Endothelial cell of umbilical vein (primary cell): ENCODE results near the gene THEMIS. TPM values are rescaled to one million over a fixed set of nuclear protein-coding genes. Genes with fewer than 3 reads are reported as not detected.

Experiments used
- BruUV-seq: library from RNA; stranded (reverse); fragments of 400-500 nt; replicated peaks from 2 replicates; lab custom pipeline; 2021; lab: Mats Ljungman, UMichigan
- CTCF ChIA-PET: fragments of 300-600, 350-600 bp; sonication (Branson Sonifier 250); formaldehyde crosslinking; loops from one replicate; lab custom pipeline; 2021; ENCODE audit warnings: antibody characterized with exemption, inconsistent platforms; lab: Charles Lee
- POLR2A ChIA-PET: fragments of 300-600, 350-600 bp; sonication (Branson Sonifier 250); formaldehyde crosslinking; loops from one replicate; lab custom pipeline; 2021; ENCODE audit warnings: antibody characterized with exemption, inconsistent platforms; lab: Charles Lee
- DNase-seq: peaks from one replicate; pipeline ENCODE4 v3.0.0-alpha.2; 2011; ENCODE audit warnings: low read depth, low spot score
- FAIRE-seq: peaks from 2 replicates; lab custom pipeline; 2011; peaks lifted over from hg19 to GRCh38; lab: Jason Lieb, UNC
- H2AFZ ChIP-seq: 2 replicates; pipeline ENCODE4 v1.6.0; 2012; ENCODE audit warnings: low read depth, low read length, control low read depth, inconsistent platforms
- H3K27ac ChIP-seq: 2 replicates; pipeline ENCODE4 v1.5.1; 2011; ENCODE audit warnings: low read depth, mild to moderate bottlenecking, control low read depth, low read length, moderate library complexity; ENCODE audit not compliant: insufficient read depth
- H3K27me3 ChIP-seq, 2 experiments: 2 replicates each; pipeline versions ENCODE4 v1.6.0 to v1.6.1; 2011; ENCODE audit warnings: low read length in 2 of 2, mixed read lengths in 1 of 2; ENCODE audit not compliant: control insufficient read depth in 2 of 2, insufficient read depth in 2 of 2
- H3K36me3 ChIP-seq, 2 experiments: 2 replicates in 1 of 2; 3 replicates in 1 of 2; pipeline ENCODE4 v1.5.1; 2011; ENCODE audit warnings: low read length in 2 of 2, mild to moderate bottlenecking in 1 of 2, moderate library complexity in 1 of 2; ENCODE audit not compliant: control insufficient read depth in 2 of 2, insufficient read depth in 2 of 2; ENCODE audit errors: extremely low read depth in 1 of 2
- H3K4me1 ChIP-seq: 3 replicates; pipeline ENCODE4 v1.5.1; 2011; ENCODE audit warnings: mild to moderate bottlenecking, low read length; ENCODE audit not compliant: control insufficient read depth, insufficient read depth; ENCODE audit errors: extremely low read depth
- H3K4me2 ChIP-seq: 2 replicates; pipeline ENCODE4 v1.6.1; 2011; ENCODE audit warnings: low read length, control low read depth, mixed read lengths; ENCODE audit not compliant: insufficient read depth
- H3K4me3 ChIP-seq, 3 experiments: fragments of 200-600 bp in 1 of 3; sonication (generic), shearing (Covaris generic) in 1 of 3; replicated peaks in 1 of 3; 2 replicates each; pipeline ENCODE4 v1.5.1; 2011 to 2016; ENCODE audit warnings: control low read depth in 3 of 3, low read length in 3 of 3, mild to moderate bottlenecking in 2 of 3, inconsistent platforms in 1 of 3, low read depth in 1 of 3, moderate library complexity in 1 of 3; ENCODE audit not compliant: insufficient read depth in 1 of 3
- H3K79me2 ChIP-seq: 2 replicates; pipeline ENCODE4 v1.6.0; 2012; ENCODE audit warnings: low read length, inconsistent platforms; ENCODE audit not compliant: control insufficient read depth, insufficient read depth
- H3K9ac ChIP-seq: replicated peaks from 2 replicates; pipeline ENCODE3; 2011; ENCODE audit warnings: low read length, control low read depth; ENCODE audit not compliant: insufficient read depth; ENCODE audit errors: extremely low read depth
- H3K9me1 ChIP-seq: replicated peaks from 3 replicates; pipeline ENCODE4 v1.6.0; 2011; ENCODE audit warnings: mild to moderate bottlenecking, low read length; ENCODE audit not compliant: control insufficient read depth, insufficient read depth; ENCODE audit errors: extremely low read depth
- H3K9me3 ChIP-seq: replicated peaks from 2 replicates; pipeline ENCODE4 v1.5.1; 2012; ENCODE audit warnings: low read length, inconsistent platforms; ENCODE audit not compliant: control insufficient read depth, insufficient read depth
- H4K20me1 ChIP-seq: replicated peaks from 2 replicates; pipeline ENCODE3; 2011; ENCODE audit warnings: mild to moderate bottlenecking, low read length; ENCODE audit not compliant: control insufficient read depth, insufficient read depth; ENCODE audit errors: extremely low read depth
- CTCF ChIP-seq, 2 donors: IDR thresholded peaks; 1 replicate in 1 of 2; 2 replicates in 1 of 2; pipeline ENCODE4 v1.5.1; 2011; ENCODE audit warnings: low read length in 2 of 2, mild to moderate bottlenecking in 2 of 2, moderate library complexity in 2 of 2, control low read depth in 1 of 2, inconsistent platforms in 1 of 2, low read depth in 1 of 2; ENCODE audit not compliant: insufficient read depth in 1 of 2; ENCODE audit errors: extremely low read depth in 1 of 2
- EZH2 ChIP-seq: IDR thresholded peaks from 2 replicates; pipeline ENCODE4 v1.6.1; 2012; ENCODE audit warnings: borderline replicate concordance, low read depth, mild to moderate bottlenecking, moderate library complexity, low read length, inconsistent platforms; ENCODE audit not compliant: severe bottlenecking
- FOS ChIP-seq: IDR thresholded peaks from 2 replicates; pipeline ENCODE4 v1.6.1; 2011; ENCODE audit warnings: mild to moderate bottlenecking, low read length, moderate library complexity, borderline replicate concordance; ENCODE audit not compliant: insufficient read depth
- GATA2 ChIP-seq: IDR thresholded peaks from 2 replicates; pipeline ENCODE4 v1.7.0; 2011; ENCODE audit warnings: low read depth, mild to moderate bottlenecking, moderate library complexity, mixed read lengths, low read length; ENCODE audit not compliant: insufficient read length, insufficient read depth
- MYC ChIP-seq: IDR thresholded peaks from one replicate; pipeline ENCODE4 v1.6.1; 2011; ENCODE audit warnings: mild to moderate bottlenecking, low read depth, low read length
- POLR2A ChIP-seq: IDR thresholded peaks from 2 replicates; pipeline ENCODE4 v1.6.1; 2012; ENCODE audit warnings: low read depth, mild to moderate bottlenecking, control low read depth, low read length
- POLR2AphosphoS5 ChIP-seq: IDR thresholded peaks from 2 replicates; pipeline ENCODE4 v1.6.1; 2012; ENCODE audit warnings: low read depth, mild to moderate bottlenecking, control low read depth, low read length, moderate library complexity; ENCODE audit not compliant: insufficient read depth
- dilution Hi-C: fragments of 300-500 bp; cut with MboI; formaldehyde crosslinking; loops from one replicate; pipeline ENCODE4 v1.15.0; 2019; ENCODE audit warnings: low sequenced_read_pairs; ENCODE audit not compliant: extremely low pct_ligation_motif_present
- intact Hi-C: fragments of 100-400 bp; cut with micrococcal nuclease; formaldehyde crosslinking; loops from one replicate; pipeline ENCODE4 v1.10.0; 2022
- polyA plus RNA-seq, 4 experiments: library from polyadenylated mRNA; depleted of rRNA in 3 of 4; stranded (reverse) in 3 of 4; unstranded in 1 of 4; fragments of >200 nt; gene quantifications; 2 replicates each; pipeline versions ENCODE4 v1.2.1 to v1.2.3, GENCODE V29; 2011 to 2012; ENCODE audit warnings: missing spikeins in 1 of 4
- total RNA-seq: library from RNA; stranded (reverse); gene quantifications from 2 replicates; pipeline ENCODE4 v1.2.3, GENCODE V29; 2021
- TF ChIP-seq, protein P1 (sequence below): IDR thresholded peaks from 2 replicates; pipeline ENCODE4 v1.6.1; 2011; ENCODE audit not compliant: insufficient read depth, insufficient read length

THEMIS gene
- total and polyA plus RNA-seq, 2 donors (not counting 3 experiments of a cell fraction or from before 2014, with no cell fraction given) = not detected

GRCh38 chr6:127868338-127868737 is 32.5 kb downstream of the THEMIS start:
- no peak overlapping the region for H3K4me2 ChIP-seq
- H3K9me3 ChIP-seq = no peaks in the 10 kb centered on the region
- TF ChIP-seq, protein P1, sequence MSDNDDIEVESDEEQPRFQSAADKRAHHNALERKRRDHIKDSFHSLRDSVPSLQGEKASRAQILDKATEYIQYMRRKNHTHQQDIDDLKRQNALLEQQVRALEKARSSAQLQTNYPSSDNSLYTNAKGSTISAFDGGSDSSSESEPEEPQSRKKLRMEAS = no peak
- no peak for TF ChIP-seq CTCF (IDR thresholded peaks at IDR 0.05; ENCODE audit: extremely low read depth in 1 of 2, insufficient read depth in 1 of 2, low read depth in 1 of 2, low read length in 2 of 2)
- no peak for TF ChIP-seq GATA2
- no peak for TF ChIP-seq FOS
- TF ChIP-seq MYC = no peak
- TF ChIP-seq EZH2 = no peak
- no peak for TF ChIP-seq POLR2A
- TF ChIP-seq POLR2AphosphoS5 = no peak
- intact Hi-C loops = no loop called here
- no peaks in the 10 kb centered on the region for H3K27me3 ChIP-seq
- H3K4me1 ChIP-seq = no peaks in the 10 kb centered on the region
- no peak for DNase-seq
- ChIA-PET CTCF (interaction anchor here (0.6 to 2.1 kb wide), 3 partner anchors 10 to 131 kb away, joined by 3 to 5 read pairs (median 4); no protein-coding TSS in a partner anchor), POLR2A (no interaction called here)
- dilution Hi-C loops = no loop called here
- H2AFZ ChIP-seq = no peak overlapping the region
- H3K9ac ChIP-seq = no peak overlapping the region
- no peak overlapping the region for H3K4me3 ChIP-seq
- FAIRE-seq = no peak
- no TSS peak for BruUV-seq
- H3K27ac ChIP-seq = no peak overlapping the region
- no peaks in the 10 kb centered on the region for H3K9me1 ChIP-seq
- H3K36me3 ChIP-seq = no peaks in the 10 kb centered on the region
- H3K79me2 ChIP-seq = no peaks in the 10 kb centered on the region
- H4K20me1 ChIP-seq = no peaks in the 10 kb centered on the region
